Medulla oblongata (tissue), 1 donor: ENCODE measurements around the gene KCP.

Experiments
- DNase-seq: peaks from one replicate; pipeline ENCODE4 v3.0.0-alpha.2; 2015; ENCODE audit errors: extremely low spot score

Gene KCP

GRCh38 chr7:128841171-128841690, 69.3 kb downstream of the KCP start:
- no peak for DNase-seq

- DNase-seq = no peak
Observed at GRCh38 chr7:128840326-128841170, 70.0 kb downstream of the KCP start.

- no peak for DNase-seq
Observed at GRCh38 chr7:128839751-128840177, 70.7 kb downstream of the KCP start.

GRCh38 chr7:128838981-128839731, 71.4 kb downstream of the KCP start:
- DNase-seq = peak; percentile 34

GRCh38 chr7:128838109-128838779, 72.3 kb downstream of the KCP start:
- no peak for DNase-seq

- DNase-seq = no peak
Observed at GRCh38 chr7:128837521-128837921, 73.0 kb downstream of the KCP start.

- DNase-seq = peak; percentile 76
Observed at GRCh38 chr7:128836729-128837348, 73.7 kb downstream of the KCP start.

- DNase-seq = peak; percentile 70
Observed at GRCh38 chr7:128835790-128836641, 74.5 kb downstream of the KCP start.

- no peak for DNase-seq
Observed at GRCh38 chr7:128835231-128835751, 75.2 kb downstream of the KCP start.

GRCh38 chr7:128833946-128834325, 76.6 kb downstream of the KCP start:
- DNase-seq = no peak

GRCh38 chr7:128833148-128833945, 77.2 kb downstream of the KCP start:
- peak; percentile 91 for DNase-seq

GRCh38 chr7:128832880-128833147, 77.7 kb downstream of the KCP start:
- DNase-seq = no peak

GRCh38 chr7:128831994-128832879, 78.3 kb downstream of the KCP start:
- peak; percentile 48 for DNase-seq

GRCh38 chr7:128831178-128831993, 79.1 kb downstream of the KCP start:
- DNase-seq = peak; percentile 18

GRCh38 chr7:128830231-128831177, 80.0 kb downstream of the KCP start, which contains the start of gene FLNC:
FLNC (plus strand) TSS chr7:128830406; CDS start chr7:128830638, 232 bp downstream.
- DNase-seq = peak; percentile 26

- peak; percentile 12 for DNase-seq
Observed at GRCh38 chr7:128829391-128830166, 80.9 kb downstream of the KCP start.
